Hepatocyte (in vitro differentiated cells): ENCODE results near the gene SHROOM3.

Experiments
- CTCF ChIP-seq: fragments of 200-600 bp; sonication (generic); IDR thresholded peaks from 2 replicates; pipeline ENCODE4 v1.5.1; 2016; ENCODE audit warnings: antibody characterized with exemption, mild to moderate bottlenecking; ENCODE audit not compliant: poor library complexity
- EZH2 ChIP-seq: fragments of 200-600 bp; sonication (generic); IDR thresholded peaks from 2 replicates; pipeline ENCODE4 v1.6.1; 2016; ENCODE audit warnings: antibody characterized with exemption, mild to moderate bottlenecking, borderline replicate concordance
- EZH2phosphoT487 ChIP-seq: fragments of 200-600 bp; sonication (generic); IDR thresholded peaks from one replicate; pipeline ENCODE4 v1.6.1; 2018; ENCODE audit warnings: antibody characterized with exemption, mild to moderate bottlenecking, low read depth, moderate library complexity; ENCODE audit not compliant: unreplicated experiment, severe bottlenecking

GRCh38 chr4:76750716-76751115 is 315.7 kb downstream of the SHROOM3 start:
- TF ChIP-seq CTCF (no peak), EZH2phosphoT487 (no peak), EZH2 (no peak)
